Spleen (tissue), 11 donors: Measurements from ENCODE around the gene C9orf85. TPM values are rescaled to one million over a fixed set of nuclear protein-coding genes. Genes with fewer than 3 reads are reported as not detected.

ENCODE experiments used
- DNase-seq: peaks from one replicate; pipeline ENCODE4 v3.0.0-alpha.2; 2020
- H3K27ac ChIP-seq, 8 donors: fragments of 200-600 bp; sonication (generic) in 7 of 8; 1 replicate in 4 of 8; 2 replicates in 4 of 8; pipeline versions ENCODE4 v1.5.0 to v1.8.0; 2016 to 2021; ENCODE audit warnings: inconsistent platforms in 4 of 8, mild to moderate bottlenecking in 4 of 8, moderate library complexity in 1 of 8
- H3K27me3 ChIP-seq, 7 donors: fragments of 200-600 bp; sonication (generic) in 6 of 7; replicated peaks in 1 of 7; 1 replicate in 4 of 7; 2 replicates in 3 of 7; pipeline versions ENCODE4 v1.5.0 to v1.8.0; 2016 to 2021; ENCODE audit warnings: inconsistent platforms in 3 of 7, mild to moderate bottlenecking in 1 of 7
- H3K36me3 ChIP-seq, 6 donors: fragments of 200-600 bp; sonication (generic) in 5 of 6; 1 replicate in 4 of 6; 2 replicates in 2 of 6; pipeline versions ENCODE4 v1.5.0 to v1.8.0; 2016 to 2021; ENCODE audit warnings: inconsistent platforms in 2 of 6
- H3K4me1 ChIP-seq, 6 donors: fragments of 200-600 bp; sonication (generic) in 5 of 6; 1 replicate in 3 of 6; 2 replicates in 3 of 6; pipeline versions ENCODE4 v1.5.0 to v1.8.0; 2016 to 2021; ENCODE audit warnings: inconsistent platforms in 3 of 6
- H3K4me3 ChIP-seq, 8 donors: fragments of 200-600 bp; sonication (generic) in 7 of 8; 1 replicate in 4 of 8; 2 replicates in 4 of 8; pipeline versions ENCODE4 v1.5.0 to v1.8.0; 2016 to 2021; ENCODE audit warnings: inconsistent platforms in 4 of 8, mild to moderate bottlenecking in 4 of 8, moderate library complexity in 2 of 8
- H3K9me3 ChIP-seq, 8 donors: fragments of 200-600 bp; sonication (generic) in 7 of 8; 1 replicate in 4 of 8; 2 replicates in 4 of 8; pipeline versions ENCODE4 v1.5.0 to v1.8.0; 2016 to 2021; ENCODE audit warnings: inconsistent platforms in 4 of 8
- CTCF ChIP-seq, 11 experiments: fragments of 200-600 bp in 7 of 11; fragments of 450-650 bp in 4 of 11; sonication (generic) in 4 of 11; IDR thresholded peaks in 8 of 11; conservative IDR thresholded peaks in 3 of 11; 1 replicate in 7 of 11; 2 replicates in 4 of 11; pipeline versions ENCODE4 v1.4.0 to v1.8.0; 2016 to 2021; ENCODE audit warnings: antibody characterized with exemption in 11 of 11, inconsistent platforms in 4 of 11, mild to moderate bottlenecking in 1 of 11
- POLR2A ChIP-seq, 3 donors: fragments of 450-650 bp; IDR thresholded peaks; one replicate each; pipeline ENCODE4 v1.5.1; 2017; ENCODE audit warnings: antibody characterized with exemption in 3 of 3, mild to moderate bottlenecking in 1 of 3
- POLR2AphosphoS5 ChIP-seq, 3 donors: sonication (generic); formaldehyde crosslinking; IDR thresholded peaks; one replicate each; pipeline ENCODE4 v1.5.1; 2017; ENCODE audit warnings: antibody characterized with exemption in 3 of 3
- WGBS, 5 donors: extraction: QIAGEN DNeasy Blood & Tissue Kit in 3 of 5; methylation state at CpG; one replicate each; pipeline versions ENCODE4 v1.1.5 to v1.1.7; 2013 to 2018; 5-methylcytosine and 5-hydroxymethylcytosine counted together
- intact Hi-C: fragments of 100-400 bp; cut with DNase I; formaldehyde crosslinking; loops from one replicate; pipeline ENCODE4 v1.15.0; 2023; ENCODE audit warnings: low total_unique reads
- polyA plus RNA-seq, 3 donors: library from polyadenylated mRNA; stranded (reverse); fragments of 200-250 nt; gene quantifications; one replicate each; pipeline ENCODE4 v1.2.1, GENCODE V29; 2013
- total RNA-seq, 7 donors: library from RNA; depleted of rRNA in 3 of 7; stranded (reverse); fragments of >200 nt in 3 of 7; fragmentation: NEBNext Ultra II Directional in 4 of 7; extraction: Animal tissue kit (Norgen Biotek cat#: 25700) in 4 of 7; gene quantifications; one replicate each; pipeline versions ENCODE4 v1.1.0 to v1.2.1, GENCODE V29; 2016 to 2021
- donor health status: healthy with polysubstance abuse.
- donor health status: DM: no; HTN: no; CAD: no; lungs with moderate emphysema.
- donor health status: DM: no; HTN: no; CAD: no.
- donor health status: Bipolar disorder and iron deficiency.
- donor health status: healthy.
- donor health status: DM: no; HTN: no; CAD: no.
- donor health status: DM: yes; HTN: yes; CAD: no.

C9orf85 gene
- total and polyA plus RNA-seq, 10 donors, result 7.1 to 17.8 (median 9.3) TPM

- TF ChIP-seq POLR2AphosphoS5 (IDR thresholded peaks at IDR 0.05) (no peak), CTCF (IDR thresholded peaks at IDR 0.05 in 8 of 11, conservative IDR thresholded peaks at IDR 0.05 in 3 of 11) (no peak), POLR2A (IDR thresholded peaks at IDR 0.05) (no peak)
Measured at GRCh38 chr9:71876829-71877228, 34.6 kb upstream of the C9orf85 start.

GRCh38 chr9:71878327-71879274 lies 32.8 kb upstream of the C9orf85 start:
- no peak overlapping the region for H3K4me3 ChIP-seq
- H3K4me1 ChIP-seq, result peaks cover 0 to 8% (median 0%) of the 10 kb centered on the region in 6 donors
- H3K9me3 ChIP-seq, result peaks cover 13 to 74% (median 66%) of the 10 kb centered on the region in 8 donors
- TF ChIP-seq POLR2AphosphoS5 (IDR thresholded peaks at IDR 0.05) (no peak), CTCF (IDR thresholded peaks at IDR 0.05 in 8 of 11, conservative IDR thresholded peaks at IDR 0.05 in 3 of 11) (no peak), POLR2A (IDR thresholded peaks at IDR 0.05) (no peak)
- no peak for DNase-seq
- H3K27me3 ChIP-seq, result no peaks in the 10 kb centered on the region
- H3K27ac ChIP-seq, result no peak overlapping the region
- peaks cover 0 to 34% (median 7%) of the 10 kb centered on the region in 6 donors for H3K36me3 ChIP-seq
- intact Hi-C loops, result no loop called here
- 96 to 100% (median 97%) methylated on average over 4 of the region's 4 CpGs for WGBS, 5 donors

More at GRCh38 chr9:71876829-71877228, 34.6 kb upstream of the C9orf85 start:
- Histone ChIP-seq H3K4me1 (peaks cover 0 to 8% (median 0%) of the 10 kb centered on the region in 6 donors), H3K36me3 (peaks cover 0 to 30% (median 7%) of the 10 kb centered on the region in 6 donors), H3K4me3 (no peak overlapping the region), H3K9me3 (peaks cover 10 to 56% (median 50%) of the 10 kb centered on the region in 8 donors), H3K27ac (no peak overlapping the region), H3K27me3 (no peaks in the 10 kb centered on the region)
- intact Hi-C loops, result no loop called here
- DNase-seq, result no peak

- peaks cover 0 to 27% (median under 1%) of the 10 kb centered on the region in 6 donors for H3K36me3 ChIP-seq
- H3K27ac ChIP-seq, result no peak overlapping the region
- no peak for TF ChIP-seq CTCF (IDR thresholded peaks at IDR 0.05 in 8 of 11, conservative IDR thresholded peaks at IDR 0.05 in 3 of 11)
- intact Hi-C loops, result no loop called here
- 93 to 97% (median 95%) methylated on average over 2 of the region's 2 CpGs for WGBS, 5 donors
- no peaks in the 10 kb centered on the region for H3K27me3 ChIP-seq
- no peak overlapping the region for H3K4me3 ChIP-seq
- peaks cover 0 to 10% (median 0%) of the 10 kb centered on the region in 6 donors for H3K4me1 ChIP-seq
- DNase-seq, result no peak
- H3K9me3 ChIP-seq, result peaks cover 13 to 85% (median 77%) of the 10 kb centered on the region in 8 donors
Measured at GRCh38 chr9:71879644-71880174, 31.7 kb upstream of the C9orf85 start.

GRCh38 chr9:71884005-71884404 lies 27.4 kb upstream of the C9orf85 start:
- peaks cover 13 to 61% (median 56%) of the 10 kb centered on the region in 8 donors for H3K9me3 ChIP-seq
- TF ChIP-seq CTCF (IDR thresholded peaks at IDR 0.05 in 8 of 11, conservative IDR thresholded peaks at IDR 0.05 in 3 of 11) (no peak), POLR2A (IDR thresholded peaks at IDR 0.05) (no peak), POLR2AphosphoS5 (IDR thresholded peaks at IDR 0.05) (no peak)

More at GRCh38 chr9:71884005-71884404, 27.4 kb upstream of the C9orf85 start:
- DNase-seq, result no peak
- Histone ChIP-seq H3K4me3 (no peak overlapping the region), H3K4me1 (peaks cover 0 to 38% (median 15%) of the 10 kb centered on the region in 6 donors), H3K36me3 (peaks cover 0 to 21% (median 0%) of the 10 kb centered on the region in 6 donors), H3K27ac (no peak overlapping the region), H3K27me3 (no peaks in the 10 kb centered on the region)
- intact Hi-C loops, result no loop called here
